ENCODE measurements around the gene SYNPO. TPM values are rescaled to one million over a fixed set of nuclear protein-coding genes. Genes with fewer than 3 reads are reported as not detected.

SYNPO gene
- total RNA-seq, 2 donors from 2014 or later: 32.4 to 62.9 TPM

DNA sequence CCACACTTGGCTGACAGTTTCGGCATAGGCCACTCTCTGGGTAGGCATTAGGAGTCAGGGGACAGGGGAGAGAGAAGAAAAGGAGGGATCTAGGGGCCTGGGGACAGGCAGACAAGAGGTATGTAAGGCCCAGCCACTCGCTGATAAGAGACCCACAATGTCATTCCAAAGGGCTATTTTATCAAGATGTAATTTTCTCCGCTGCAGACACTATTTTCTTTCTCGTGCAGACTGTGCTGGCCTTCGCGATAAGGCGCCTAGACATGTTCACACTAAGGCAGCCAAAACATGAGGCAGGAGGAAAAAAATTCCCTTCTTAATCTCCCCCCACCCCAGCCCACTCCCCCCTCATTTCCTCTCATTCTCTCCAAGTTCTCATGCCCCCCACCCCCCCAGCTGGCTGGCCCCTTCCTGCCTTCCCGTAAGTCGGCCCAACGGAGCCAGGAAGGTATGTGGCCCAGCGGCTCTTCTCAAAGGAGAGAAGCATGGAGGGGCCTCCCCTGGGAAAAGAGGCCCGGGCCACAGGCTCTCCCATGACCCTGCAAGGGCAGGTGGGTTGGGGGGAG is 44.9 kb upstream of the SYNPO start:
- no peaks in the 10 kb centered on the region for H3K27me3 ChIP-seq
- TF ChIP-seq CTCF (IDR thresholded peaks at IDR 0.05): no peak
- DNase-seq: no peak
- no peak overlapping the region for H3K27ac ChIP-seq
- peaks cover 7% of the 10 kb centered on the region for H3K4me1 ChIP-seq
- intact Hi-C loops (cut with DNase I): no loop called here
- H3K9me3 ChIP-seq: no peaks in the 10 kb centered on the region
- no peaks in the 10 kb centered on the region for H3K36me3 ChIP-seq
- no peak overlapping the region for H3K4me3 ChIP-seq
- H3K9ac ChIP-seq (ENCODE audit: low read depth in 2 of 2, low read length in 2 of 2): no peak overlapping the region

GRCh38 chr5:150596313-150596712 is 44.1 kb upstream of the SYNPO start:
- Histone ChIP-seq H3K9me3 (no peaks in the 10 kb centered on the region), H3K27ac (no peak overlapping the region), H3K4me1 (peaks cover 7% of the 10 kb centered on the region), H3K9ac (ENCODE audit: low read depth in 2 of 2, low read length in 2 of 2) (no peak overlapping the region), H3K27me3 (no peaks in the 10 kb centered on the region), H3K36me3 (no peaks in the 10 kb centered on the region), H3K4me3 (no peak overlapping the region)
- TF ChIP-seq CTCF (IDR thresholded peaks at IDR 0.05): no peak
- DNase-seq: no peak
- intact Hi-C loops (cut with DNase I): no loop called here

- no peaks in the 10 kb centered on the region for H3K9me3 ChIP-seq
- no peaks in the 10 kb centered on the region for H3K27me3 ChIP-seq
- TF ChIP-seq CTCF (IDR thresholded peaks at IDR 0.05): no peak
- intact Hi-C loops (cut with DNase I): no loop called here
- DNase-seq: no peak
- H3K36me3 ChIP-seq: no peaks in the 10 kb centered on the region
- H3K9ac ChIP-seq (ENCODE audit: low read depth in 2 of 2, low read length in 2 of 2): no peak overlapping the region
- H3K4me1 ChIP-seq: peaks cover 7% of the 10 kb centered on the region
- H3K4me3 ChIP-seq: no peak overlapping the region
- H3K27ac ChIP-seq: no peak overlapping the region
Measured at GRCh38 chr5:150596826-150597225, 43.6 kb upstream of the SYNPO start.

DNA sequence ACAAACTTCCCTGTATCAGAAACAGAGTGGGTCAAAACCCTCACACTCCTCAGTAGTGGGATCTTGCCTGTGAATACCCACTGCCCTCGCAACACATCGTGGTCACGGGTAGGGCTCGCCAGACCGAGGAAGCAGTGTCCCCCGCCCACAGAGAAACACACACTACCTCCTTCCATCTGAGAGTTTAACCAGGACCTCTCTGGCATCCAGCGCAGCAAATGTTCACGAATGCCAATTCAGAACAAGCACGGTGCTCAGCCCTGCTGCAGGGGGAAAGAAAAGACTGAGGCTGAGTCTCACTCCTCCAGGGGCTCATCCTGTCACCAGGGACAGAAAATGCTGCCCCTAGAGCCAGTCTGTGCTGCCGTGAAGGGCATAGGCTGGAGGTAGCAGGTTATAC is 42.5 kb upstream of the SYNPO start:
- Histone ChIP-seq H3K4me1 (peaks cover 7% of the 10 kb centered on the region), H3K9ac (ENCODE audit: low read depth in 2 of 2, low read length in 2 of 2) (no peak overlapping the region), H3K4me3 (no peak overlapping the region), H3K27ac (no peak overlapping the region), H3K27me3 (no peaks in the 10 kb centered on the region), H3K9me3 (no peaks in the 10 kb centered on the region), H3K36me3 (no peaks in the 10 kb centered on the region)
- intact Hi-C loops (cut with DNase I): no loop called here
- TF ChIP-seq CTCF (IDR thresholded peaks at IDR 0.05): no peak
- no peak for DNase-seq

DNA sequence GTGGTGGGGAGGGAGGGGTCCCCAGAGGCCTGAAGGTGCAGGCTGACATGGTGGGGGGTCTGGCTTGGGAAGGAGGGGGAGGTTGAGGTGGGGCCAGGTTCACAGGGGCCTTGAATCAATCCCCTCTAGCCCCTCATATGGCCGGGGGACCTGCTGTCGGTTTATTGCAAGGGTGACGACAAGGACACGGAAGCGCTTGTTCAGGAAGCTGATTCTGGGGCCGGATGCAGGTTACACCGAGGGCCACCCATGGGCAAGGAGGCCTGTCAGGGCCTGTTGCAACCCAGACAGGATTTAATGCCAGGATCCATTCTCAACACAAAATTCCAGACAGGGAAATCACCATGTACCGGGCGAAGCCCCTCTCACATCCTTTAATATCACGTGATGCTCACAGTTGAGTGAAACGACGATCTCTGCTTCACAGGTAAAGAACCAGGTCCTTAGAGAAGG is 41.6 kb upstream of the SYNPO start:
- no peak overlapping the region for H3K27ac ChIP-seq
- intact Hi-C loops (cut with DNase I): no loop called here
- no peaks in the 10 kb centered on the region for H3K36me3 ChIP-seq
- H3K4me3 ChIP-seq: no peak overlapping the region
- no peak for DNase-seq
- peaks cover 7% of the 10 kb centered on the region for H3K4me1 ChIP-seq
- no peaks in the 10 kb centered on the region for H3K27me3 ChIP-seq
- H3K9ac ChIP-seq (ENCODE audit: low read depth in 2 of 2, low read length in 2 of 2): no peak overlapping the region
- H3K9me3 ChIP-seq: no peaks in the 10 kb centered on the region
- no peak for TF ChIP-seq CTCF (IDR thresholded peaks at IDR 0.05)

All from colonic mucosa (tissue), 4 donors.